ENCODE data around the gene KIF19.
A peak's percentile ranks its signal among the peaks of the same experiment; 100 is the strongest.

Gene KIF19

DNA sequence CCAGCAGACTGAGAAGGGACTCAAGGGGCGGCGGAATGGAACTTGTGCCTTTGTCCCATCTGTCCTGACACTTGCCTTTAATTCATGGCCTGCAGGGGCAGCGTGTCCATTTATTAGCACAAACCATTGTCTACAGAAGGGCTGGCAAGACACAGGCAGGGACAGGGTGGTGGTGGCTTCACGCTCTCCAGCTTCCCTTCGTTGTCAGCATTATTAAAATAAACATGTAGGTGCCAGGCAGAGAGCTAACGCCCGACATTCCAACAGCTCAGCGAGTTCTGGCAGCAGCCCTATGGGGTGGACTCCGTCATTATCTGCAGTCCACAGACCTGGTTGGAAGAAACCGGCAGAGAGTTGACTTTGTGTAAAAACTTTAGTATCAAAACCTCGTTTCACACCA lies 35.7 kb upstream of the KIF19 start:
- peak; percentile 61 for DNase-seq
- H3K27me3 ChIP-seq (ENCODE audit: insufficient read depth, low read depth, severe bottlenecking): no peaks in the 10 kb centered on the region
- H3K27ac ChIP-seq: no peak overlapping the region
- H3K9me3 ChIP-seq (ENCODE audit: severe bottlenecking): peaks cover 5% of the 10 kb centered on the region
- TF ChIP-seq, protein P1, sequence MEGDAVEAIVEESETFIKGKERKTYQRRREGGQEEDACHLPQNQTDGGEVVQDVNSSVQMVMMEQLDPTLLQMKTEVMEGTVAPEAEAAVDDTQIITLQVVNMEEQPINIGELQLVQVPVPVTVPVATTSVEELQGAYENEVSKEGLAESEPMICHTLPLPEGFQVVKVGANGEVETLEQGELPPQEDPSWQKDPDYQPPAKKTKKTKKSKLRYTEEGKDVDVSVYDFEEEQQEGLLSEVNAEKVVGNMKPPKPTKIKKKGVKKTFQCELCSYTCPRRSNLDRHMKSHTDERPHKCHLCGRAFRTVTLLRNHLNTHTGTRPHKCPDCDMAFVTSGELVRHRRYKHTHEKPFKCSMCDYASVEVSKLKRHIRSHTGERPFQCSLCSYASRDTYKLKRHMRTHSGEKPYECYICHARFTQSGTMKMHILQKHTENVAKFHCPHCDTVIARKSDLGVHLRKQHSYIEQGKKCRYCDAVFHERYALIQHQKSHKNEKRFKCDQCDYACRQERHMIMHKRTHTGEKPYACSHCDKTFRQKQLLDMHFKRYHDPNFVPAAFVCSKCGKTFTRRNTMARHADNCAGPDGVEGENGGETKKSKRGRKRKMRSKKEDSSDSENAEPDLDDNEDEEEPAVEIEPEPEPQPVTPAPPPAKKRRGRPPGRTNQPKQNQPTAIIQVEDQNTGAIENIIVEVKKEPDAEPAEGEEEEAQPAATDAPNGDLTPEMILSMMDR (IDR thresholded peaks at IDR 0.05; ENCODE audit: low read depth, low read length): peak; percentile 55
- H3K4me3 ChIP-seq (ENCODE audit: low read depth, low read length): no peak overlapping the region
- H3K36me3 ChIP-seq: no peaks in the 10 kb centered on the region

GRCh38 chr17:74292495-74292894 lies 33.5 kb upstream of the KIF19 start:
- Histone ChIP-seq H3K27me3 (ENCODE audit: insufficient read depth, low read depth, severe bottlenecking) (no peaks in the 10 kb centered on the region), H3K27ac (peak overlapping the region; percentile 18; the same call in 1 of the 2 replicates), H3K4me3 (ENCODE audit: low read depth, low read length) (no peak overlapping the region), H3K36me3 (no peaks in the 10 kb centered on the region), H3K9me3 (ENCODE audit: severe bottlenecking) (peaks cover 5% of the 10 kb centered on the region)
- no peak for DNase-seq
- TF ChIP-seq, protein P1 (IDR thresholded peaks at IDR 0.05; ENCODE audit: low read depth, low read length): no peak

- H3K9me3 ChIP-seq (ENCODE audit: severe bottlenecking): peaks cover 5% of the 10 kb centered on the region
- DNase-seq: no peak
- H3K36me3 ChIP-seq: no peaks in the 10 kb centered on the region
- TF ChIP-seq, protein P1 (IDR thresholded peaks at IDR 0.05; ENCODE audit: low read depth, low read length): no peak
- H3K4me3 ChIP-seq (ENCODE audit: low read depth, low read length): no peak overlapping the region
- peak overlapping the region; percentile 33 for H3K27ac ChIP-seq
- no peaks in the 10 kb centered on the region for H3K27me3 ChIP-seq (ENCODE audit: insufficient read depth, low read depth, severe bottlenecking)
These were observed 30.1 kb upstream of the KIF19 start for GRCh38 chr17:74295625-74296547.

DNA sequence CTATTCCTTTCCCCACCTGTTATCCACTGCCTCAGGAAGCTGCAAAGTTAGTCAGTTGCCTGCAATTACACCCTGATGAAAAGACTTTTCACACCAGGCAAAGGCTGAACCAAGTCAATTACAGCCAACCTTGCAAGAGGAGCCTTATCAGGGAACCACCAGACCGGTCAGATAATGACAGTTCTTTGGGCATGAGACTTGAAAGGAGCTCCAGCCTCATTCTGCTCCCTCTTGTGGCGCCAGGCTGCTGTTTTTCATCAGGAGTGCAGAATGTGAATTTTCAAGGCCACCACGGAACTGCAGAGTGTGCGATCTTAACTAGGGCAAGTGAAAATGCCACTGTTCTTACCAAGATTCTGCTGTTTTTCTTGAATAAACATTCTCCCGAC lies 29.5 kb upstream of the KIF19 start:
- Histone ChIP-seq H3K9me3 (ENCODE audit: severe bottlenecking) (peaks cover 2% of the 10 kb centered on the region), H3K27ac (peak overlapping the region; percentile 33; the same call in 1 of the 2 replicates), H3K27me3 (ENCODE audit: insufficient read depth, low read depth, severe bottlenecking) (no peaks in the 10 kb centered on the region), H3K4me3 (ENCODE audit: low read depth, low read length) (no peak overlapping the region), H3K36me3 (no peaks in the 10 kb centered on the region)
- TF ChIP-seq, protein P1 (IDR thresholded peaks at IDR 0.05; ENCODE audit: low read depth, low read length): peak; percentile 86
- DNase-seq: peak; percentile 87

DNA sequence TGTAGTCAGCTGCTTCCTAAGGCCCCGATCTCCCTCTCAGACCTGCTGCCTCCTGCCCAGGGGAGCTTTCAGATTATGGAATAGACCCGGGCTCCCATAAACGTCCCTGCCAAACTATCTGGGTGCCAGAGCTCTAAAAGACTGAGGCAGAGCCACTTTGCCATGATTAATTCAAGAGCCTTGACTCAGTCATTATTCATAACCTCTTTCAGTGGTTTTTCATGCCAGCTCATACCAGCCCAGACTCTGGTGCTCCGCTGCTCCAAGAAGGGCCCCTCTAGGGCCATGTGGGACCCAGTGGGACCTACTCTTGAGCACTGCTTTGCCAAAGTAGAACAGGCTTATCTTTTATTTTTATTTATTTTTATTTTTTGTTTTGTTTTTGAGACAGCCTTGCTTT lies 28.1 kb upstream of the KIF19 start:
- Histone ChIP-seq H3K27ac (no peak overlapping the region), H3K4me3 (ENCODE audit: low read depth, low read length) (no peak overlapping the region)
- TF ChIP-seq, protein P1 (IDR thresholded peaks at IDR 0.05; ENCODE audit: low read depth, low read length): no peak

More for the DNA sequence above, 28.1 kb upstream of the KIF19 start:
- no peaks in the 10 kb centered on the region for H3K36me3 ChIP-seq
- no peaks in the 10 kb centered on the region for H3K27me3 ChIP-seq (ENCODE audit: insufficient read depth, low read depth, severe bottlenecking)
- no peak for DNase-seq
- H3K9me3 ChIP-seq (ENCODE audit: severe bottlenecking): peaks cover 2% of the 10 kb centered on the region
